Ecto neural progenitor cell (in vitro differentiated cells): ENCODE measurements around the gene PLEKHB2.
"Not testable (repeated sequence)": the region's sequence is repeated elsewhere in the genome, so short reads cannot be mapped to it uniquely, and the experiment has no call there.

Experiments used
- DNase-seq: peaks from one replicate; pipeline ENCODE4 v3.0.0-alpha.2; 2018; ENCODE audit warnings: low spot score

Gene PLEKHB2

GRCh38 chr2:131105156-131105949, at the start of gene PLEKHB2:
Gene PLEKHB2 (plus strand): TSS chr2:131105336. CDS start chr2:131120942, 15,606 bp downstream.
- peak; percentile 97 for DNase-seq

- no peak for DNase-seq
Observed at GRCh38 chr2:131056204-131056931, 48.8 kb upstream of the PLEKHB2 start.

- DNase-seq: no peak
Observed at GRCh38 chr2:131056932-131057287, 48.2 kb upstream of the PLEKHB2 start.

GRCh38 chr2:131058214-131058843, 46.8 kb upstream of the PLEKHB2 start:
- DNase-seq: no peak

- no peak for DNase-seq
Observed at GRCh38 chr2:131058920-131059319, 46.2 kb upstream of the PLEKHB2 start.

GRCh38 chr2:131063501-131064283, 41.4 kb upstream of the PLEKHB2 start:
- DNase-seq: no peak

GRCh38 chr2:131064589-131065512, 40.3 kb upstream of the PLEKHB2 start:
- no peak for DNase-seq

GRCh38 chr2:131067465-131068125, 37.5 kb upstream of the PLEKHB2 start:
- DNase-seq: no peak

- not testable (repeated sequence) for DNase-seq
Observed at GRCh38 chr2:131068172-131068571, 37.0 kb upstream of the PLEKHB2 start.

GRCh38 chr2:131075578-131075977, 29.6 kb upstream of the PLEKHB2 start:
- DNase-seq: not testable (repeated sequence)

GRCh38 chr2:131076707-131077106, 28.4 kb upstream of the PLEKHB2 start:
- no peak for DNase-seq

- DNase-seq: no peak
Observed at GRCh38 chr2:131077182-131077846, 27.8 kb upstream of the PLEKHB2 start.

GRCh38 chr2:131077966-131078365, 27.2 kb upstream of the PLEKHB2 start:
- no peak for DNase-seq

- not testable (repeated sequence) for DNase-seq
Observed at GRCh38 chr2:131079931-131080330, 25.2 kb upstream of the PLEKHB2 start.

- DNase-seq: no peak
Observed at GRCh38 chr2:131081190-131081589, 23.9 kb upstream of the PLEKHB2 start.

- DNase-seq: no peak
Observed at GRCh38 chr2:131085646-131086045, 19.5 kb upstream of the PLEKHB2 start.

- no peak for DNase-seq
Observed at GRCh38 chr2:131092458-131093005, 12.6 kb upstream of the PLEKHB2 start.

- DNase-seq: peak; percentile 91
Observed at GRCh38 chr2:131093006-131093695, 12.0 kb upstream of the PLEKHB2 start, which contains the start of gene FAM168B. Gene FAM168B (minus strand): TSS chr2:131093460. CDS start chr2:131082646, 10,814 bp downstream.
